HEK293 (cell line): ENCODE data around the gene TNPO3.

Experiments
- INSM2 ChIP-seq: fragments of 450-650 bp; formaldehyde crosslinking; IDR thresholded peaks from 2 replicates; pipeline ENCODE4 v1.5.1; 2016; ENCODE audit warnings: missing biosample characterization, missing genetic modification characterization
- PRDM10 ChIP-seq: fragments of 450-650 bp; formaldehyde crosslinking; IDR thresholded peaks from 2 replicates; pipeline ENCODE4 v1.5.1; 2016; ENCODE audit warnings: missing biosample characterization, missing genetic modification characterization
- REST ChIP-seq: fragments of 450-650 bp; formaldehyde crosslinking; IDR thresholded peaks from 2 replicates; pipeline ENCODE4 v1.5.1; 2016; ENCODE audit warnings: missing biosample characterization, missing genetic modification characterization
- SP3 ChIP-seq: fragments of 450-650 bp; formaldehyde crosslinking; IDR thresholded peaks from 2 replicates; pipeline ENCODE4 v1.5.1; 2016; ENCODE audit warnings: missing biosample characterization, missing genetic modification characterization
- ZBTB11 ChIP-seq: fragments of 450-650 bp; formaldehyde crosslinking; conservative IDR thresholded peaks from 2 replicates; pipeline ENCODE4 v1.5.1; 2016; ENCODE audit warnings: low read depth, missing biosample characterization, missing genetic modification characterization
- ZBTB20 ChIP-seq: fragments of 450-650 bp; formaldehyde crosslinking; IDR thresholded peaks from 2 replicates; pipeline ENCODE4 v1.5.1; 2016; ENCODE audit warnings: missing biosample characterization, missing genetic modification characterization
- ZBTB44 ChIP-seq: fragments of 450-650 bp; IDR thresholded peaks from 2 replicates; pipeline ENCODE4 v1.5.1; 2018; ENCODE audit warnings: missing biosample characterization, mild to moderate bottlenecking, missing genetic modification characterization
- ZBTB8A ChIP-seq: fragments of 450-650 bp; formaldehyde crosslinking; IDR thresholded peaks from 2 replicates; pipeline ENCODE4 v1.5.1; 2016; ENCODE audit warnings: missing biosample characterization, missing genetic modification characterization
- ZNF221 ChIP-seq: fragments of 450-650 bp; formaldehyde crosslinking; IDR thresholded peaks from 2 replicates; pipeline ENCODE4 v1.5.1; 2017; ENCODE audit warnings: missing biosample characterization, missing genetic modification characterization, borderline replicate concordance
- ZNF350 ChIP-seq: fragments of 450-650 bp; formaldehyde crosslinking; IDR thresholded peaks from 2 replicates; pipeline ENCODE4 v1.5.0; 2017; ENCODE audit warnings: missing biosample characterization, mild to moderate bottlenecking, missing genetic modification characterization
- ZNF391 ChIP-seq: fragments of 450-650 bp; formaldehyde crosslinking; IDR thresholded peaks from 2 replicates; pipeline ENCODE4 v1.5.1; 2016; ENCODE audit warnings: low read depth, missing biosample characterization, missing genetic modification characterization, borderline replicate concordance
- ZNF433 ChIP-seq: fragments of 450-650 bp; formaldehyde crosslinking; IDR thresholded peaks from 2 replicates; pipeline ENCODE4 v1.5.1; 2016; ENCODE audit warnings: missing biosample characterization, missing genetic modification characterization, low read depth
- ZNF449 ChIP-seq: fragments of 450-650 bp; formaldehyde crosslinking; IDR thresholded peaks from 2 replicates; pipeline ENCODE4 v1.5.1; 2017; ENCODE audit warnings: missing biosample characterization, mild to moderate bottlenecking, missing genetic modification characterization, moderate library complexity
- ZNF555 ChIP-seq: fragments of 450-650 bp; formaldehyde crosslinking; conservative IDR thresholded peaks from 2 replicates; pipeline ENCODE4 v1.5.1; 2017; ENCODE audit warnings: missing biosample characterization, mild to moderate bottlenecking, missing genetic modification characterization, inconsistent platforms
- ZNF600 ChIP-seq: fragments of 450-650 bp; formaldehyde crosslinking; IDR thresholded peaks from 2 replicates; pipeline ENCODE4 v1.5.1; 2016; ENCODE audit warnings: missing biosample characterization, missing genetic modification characterization
- ZNF658 ChIP-seq: fragments of 450-650 bp; formaldehyde crosslinking; IDR thresholded peaks from 2 replicates; pipeline ENCODE4; 2016; ENCODE audit warnings: missing biosample characterization, missing genetic modification characterization
- ZNF776 ChIP-seq: fragments of 450-650 bp; formaldehyde crosslinking; IDR thresholded peaks from 2 replicates; pipeline ENCODE4 v1.5.0; 2017; ENCODE audit warnings: missing biosample characterization, missing genetic modification characterization, borderline replicate concordance
- ZNF792 ChIP-seq: fragments of 450-650 bp; formaldehyde crosslinking; IDR thresholded peaks from 2 replicates; pipeline ENCODE4 v1.5.1; 2016; ENCODE audit warnings: missing biosample characterization, missing genetic modification characterization
- ZNF843 ChIP-seq: fragments of 450-650 bp; formaldehyde crosslinking; IDR thresholded peaks from 2 replicates; pipeline ENCODE4 v1.5.1; 2016; ENCODE audit warnings: missing biosample characterization, missing genetic modification characterization
- ZSCAN30 ChIP-seq: fragments of 450-650 bp; IDR thresholded peaks from 2 replicates; pipeline ENCODE4 v1.5.1; 2018; ENCODE audit warnings: missing biosample characterization, mild to moderate bottlenecking, missing genetic modification characterization, moderate library complexity
- TF ChIP-seq, protein P1 (sequence below): fragments of 450-650 bp; formaldehyde crosslinking; IDR thresholded peaks from 2 replicates; pipeline ENCODE4 v1.5.1; 2017; ENCODE audit warnings: missing biosample characterization, missing genetic modification characterization

Gene TNPO3

DNA sequence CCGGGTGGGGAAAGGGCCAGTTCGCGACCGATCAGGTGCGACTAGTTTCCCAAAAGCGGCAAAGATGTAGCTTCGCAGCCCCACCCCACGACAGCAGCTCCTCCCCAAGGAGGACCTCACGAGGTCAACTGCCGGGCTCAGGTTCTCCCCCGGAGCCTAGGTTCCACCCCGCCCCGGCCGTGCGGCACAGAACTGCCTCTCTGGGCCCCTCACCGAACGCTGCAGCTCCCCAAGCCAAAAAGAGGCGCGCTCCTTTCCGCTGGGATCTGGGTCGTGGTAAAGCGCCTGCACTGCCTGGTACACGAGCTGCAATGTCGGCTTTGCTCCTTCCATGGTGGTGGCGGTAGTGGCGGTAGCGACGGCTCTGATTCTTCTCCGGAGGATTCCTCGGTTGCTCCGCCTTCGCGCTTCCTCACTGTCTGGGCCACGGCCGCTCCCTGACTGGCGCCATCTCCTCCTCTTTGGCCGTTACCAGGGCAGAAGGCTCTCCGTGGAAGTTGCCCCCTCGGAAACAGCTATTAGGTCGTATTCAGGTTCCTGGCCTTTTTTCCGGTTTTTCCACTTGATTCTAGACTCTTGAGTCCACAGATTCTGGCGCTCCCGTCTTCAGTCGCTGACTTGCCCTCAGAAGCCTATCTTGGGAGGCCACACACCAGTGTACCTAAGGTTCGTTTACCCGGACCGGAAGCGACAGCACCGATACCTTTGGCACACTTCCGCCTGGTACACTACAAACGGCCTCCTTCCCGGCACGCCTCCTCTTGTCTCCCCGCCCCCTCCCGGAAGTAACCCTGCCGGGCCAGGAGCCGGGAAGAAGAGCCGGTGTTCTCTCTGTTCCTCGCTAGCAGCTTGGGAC is at the start of gene TNPO3 (continued):
- TF ChIP-seq ZBTB44: no peak
- peak; percentile 57; the same call in 1 of the 2 replicates for TF ChIP-seq ZNF449
- TF ChIP-seq ZNF600: peak; percentile 90
- TF ChIP-seq ZNF658 (tag by site-specific recombination): 0 out of 2 replicates have a peak, but pooled peaks have one; percentile 12
- TF ChIP-seq REST: peak; percentile 72
- no peak for TF ChIP-seq ZNF221 (tag by site-specific recombination)
- no peak for TF ChIP-seq ZNF792
- TF ChIP-seq INSM2 (tag by site-specific recombination): peak; percentile 83
- TF ChIP-seq ZBTB20 (tag by site-specific recombination): peak; percentile 84; the same call in 1 of the 2 replicates
- peak; percentile 66 for TF ChIP-seq ZBTB8A (tag by site-specific recombination)
- no peak for TF ChIP-seq ZNF433
- TF ChIP-seq ZBTB11 (tag by site-specific recombination): peak; percentile 100
- TF ChIP-seq SP3: peak; percentile 93
- no peak for TF ChIP-seq ZNF555 (tag by site-specific recombination)
- peak; percentile 70 for TF ChIP-seq PRDM10 (tag by site-specific recombination)
- TF ChIP-seq, protein P1, sequence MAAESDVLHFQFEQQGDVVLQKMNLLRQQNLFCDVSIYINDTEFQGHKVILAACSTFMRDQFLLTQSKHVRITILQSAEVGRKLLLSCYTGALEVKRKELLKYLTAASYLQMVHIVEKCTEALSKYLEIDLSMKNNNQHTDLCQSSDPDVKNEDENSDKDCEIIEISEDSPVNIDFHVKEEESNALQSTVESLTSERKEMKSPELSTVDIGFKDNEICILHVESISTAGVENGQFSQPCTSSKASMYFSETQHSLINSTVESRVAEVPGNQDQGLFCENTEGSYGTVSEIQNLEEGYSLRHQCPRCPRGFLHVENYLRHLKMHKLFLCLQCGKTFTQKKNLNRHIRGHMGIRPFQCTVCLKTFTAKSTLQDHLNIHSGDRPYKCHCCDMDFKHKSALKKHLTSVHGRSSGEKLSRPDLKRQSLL (tag by site-specific recombination): peak; percentile 30; the same call in 1 of the 2 replicates
- TF ChIP-seq ZNF843 (tag by site-specific recombination): peak; percentile 47; the same call in 1 of the 2 replicates
- peak; percentile 86 for TF ChIP-seq ZSCAN30 (tag by site-specific recombination)
- no peak for TF ChIP-seq ZNF776 (tag by site-specific recombination)
- TF ChIP-seq ZNF391 (tag by site-specific recombination): peak; percentile 92
- TF ChIP-seq ZNF350: no peak
